Measurements from ENCODE around the gene DVL2. TPM values are rescaled to one million over a fixed set of nuclear protein-coding genes. Genes with fewer than 3 reads are reported as not detected.
A peak's percentile ranks its signal among the peaks of the same experiment; 100 is the strongest.

Gene DVL2
- total and polyA plus RNA-seq, 2 of the 13 experiments (the other 11 are each of a cell fraction or from before 2014, with no cell fraction given): 5.7 to 38.2 TPM

DNA sequence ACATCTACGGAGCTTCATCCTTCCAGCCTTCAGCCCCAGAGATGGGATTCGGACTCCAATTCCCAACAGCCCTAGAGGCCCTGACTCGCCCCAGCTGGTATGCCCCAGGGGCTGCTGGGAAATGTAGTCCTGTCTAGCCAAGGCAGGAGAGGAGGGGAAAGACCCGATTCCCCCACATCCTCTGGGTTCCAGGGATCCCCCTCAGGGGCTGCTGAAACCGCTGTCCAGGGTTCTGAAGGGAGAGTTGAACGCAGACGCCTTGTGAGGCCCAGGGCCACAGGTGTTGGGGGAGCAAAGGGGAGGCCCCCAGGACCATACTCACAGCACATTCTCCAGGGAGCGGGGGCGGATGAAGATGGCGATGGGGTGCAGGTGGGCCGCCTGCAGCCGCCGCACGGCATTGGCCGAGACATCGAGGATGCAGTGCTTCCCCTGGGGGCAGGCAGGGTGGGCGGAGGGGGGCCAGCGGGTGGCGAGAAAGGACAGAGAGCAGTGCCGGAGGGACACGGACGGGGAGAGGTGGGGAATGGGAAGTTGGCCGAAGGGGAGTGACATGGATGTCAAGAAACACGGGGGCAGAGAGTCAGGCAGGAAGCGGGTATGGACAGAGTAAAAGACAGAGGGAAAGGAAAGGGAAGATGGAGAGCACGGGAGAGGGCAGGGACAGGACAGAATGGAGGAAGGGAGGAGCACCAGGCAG lies 42.6 kb downstream of the DVL2 start (continued):
- TF ChIP-seq, protein P1, sequence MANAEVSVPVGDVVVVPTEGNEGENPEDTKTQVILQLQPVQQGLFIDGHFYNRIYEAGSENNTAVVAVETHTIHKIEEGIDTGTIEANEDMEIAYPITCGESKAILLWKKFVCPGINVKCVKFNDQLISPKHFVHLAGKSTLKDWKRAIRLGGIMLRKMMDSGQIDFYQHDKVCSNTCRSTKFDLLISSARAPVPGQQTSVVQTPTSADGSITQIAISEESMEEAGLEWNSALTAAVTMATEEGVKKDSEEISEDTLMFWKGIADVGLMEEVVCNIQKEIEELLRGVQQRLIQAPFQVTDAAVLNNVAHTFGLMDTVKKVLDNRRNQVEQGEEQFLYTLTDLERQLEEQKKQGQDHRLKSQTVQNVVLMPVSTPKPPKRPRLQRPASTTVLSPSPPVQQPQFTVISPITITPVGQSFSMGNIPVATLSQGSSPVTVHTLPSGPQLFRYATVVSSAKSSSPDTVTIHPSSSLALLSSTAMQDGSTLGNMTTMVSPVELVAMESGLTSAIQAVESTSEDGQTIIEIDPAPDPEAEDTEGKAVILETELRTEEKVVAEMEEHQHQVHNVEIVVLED (CRISPR knock-in tag; IDR thresholded peaks at IDR 0.05; ENCODE audit: borderline replicate concordance): peak; percentile 51; the same call in 1 of the 2 replicates
- TF ChIP-seq YY1 (IDR thresholded peaks at IDR 0.05; ENCODE audit: insufficient read depth, insufficient replicate concordance, low read depth, low read length) (peak; percentile 58), ARID4A (CRISPR knock-in tag; IDR thresholded peaks at IDR 0.05; ENCODE audit: borderline replicate concordance) (no peak; the same call in 1 of the 2 replicates), GATAD1 (CRISPR knock-in tag; IDR thresholded peaks at IDR 0.05) (0 out of 2 replicates have a peak, but pooled peaks have one; percentile 18), SAP130 (CRISPR knock-in tag; IDR thresholded peaks at IDR 0.05; ENCODE audit: low read depth) (peak; percentile 49; the same call in 1 of the 2 replicates), ZNF782 (CRISPR knock-in tag; IDR thresholded peaks at IDR 0.05; ENCODE audit: borderline replicate concordance) (no peak), CREM (IDR thresholded peaks at IDR 0.05) (peak; percentile 97), CREM (CRISPR knock-in tag; IDR thresholded peaks at IDR 0.05) (no peak), ATF1 (CRISPR knock-in tag; IDR thresholded peaks at IDR 0.05) (peak; percentile 84), TEAD3 (CRISPR knock-in tag; optimal IDR thresholded peaks at IDR 0.05; ENCODE audit: borderline replicate concordance) (peak; percentile 91), PHF8 (CRISPR knock-in tag; IDR thresholded peaks at IDR 0.05) (0 out of 2 replicates have a peak, but pooled peaks have one; percentile 17), THAP11 (CRISPR knock-in tag; IDR thresholded peaks at IDR 0.05) (peak; percentile 97), ZFP90 (CRISPR knock-in tag; IDR thresholded peaks at IDR 0.05; ENCODE audit: borderline replicate concordance) (0 out of 2 replicates have a peak, but pooled peaks have one; percentile 38), HOXD1 (CRISPR knock-in tag; IDR thresholded peaks at IDR 0.05) (no peak), MIER2 (CRISPR knock-in tag; IDR thresholded peaks at IDR 0.05) (peak; percentile 87), IRF2 (CRISPR knock-in tag; IDR thresholded peaks at IDR 0.05) (peak; percentile 96), KAT8 (CRISPR knock-in tag; IDR thresholded peaks at IDR 0.05) (0 out of 2 replicates have a peak, but pooled peaks have one; percentile 18)
- TF ChIP-seq, protein P2, sequence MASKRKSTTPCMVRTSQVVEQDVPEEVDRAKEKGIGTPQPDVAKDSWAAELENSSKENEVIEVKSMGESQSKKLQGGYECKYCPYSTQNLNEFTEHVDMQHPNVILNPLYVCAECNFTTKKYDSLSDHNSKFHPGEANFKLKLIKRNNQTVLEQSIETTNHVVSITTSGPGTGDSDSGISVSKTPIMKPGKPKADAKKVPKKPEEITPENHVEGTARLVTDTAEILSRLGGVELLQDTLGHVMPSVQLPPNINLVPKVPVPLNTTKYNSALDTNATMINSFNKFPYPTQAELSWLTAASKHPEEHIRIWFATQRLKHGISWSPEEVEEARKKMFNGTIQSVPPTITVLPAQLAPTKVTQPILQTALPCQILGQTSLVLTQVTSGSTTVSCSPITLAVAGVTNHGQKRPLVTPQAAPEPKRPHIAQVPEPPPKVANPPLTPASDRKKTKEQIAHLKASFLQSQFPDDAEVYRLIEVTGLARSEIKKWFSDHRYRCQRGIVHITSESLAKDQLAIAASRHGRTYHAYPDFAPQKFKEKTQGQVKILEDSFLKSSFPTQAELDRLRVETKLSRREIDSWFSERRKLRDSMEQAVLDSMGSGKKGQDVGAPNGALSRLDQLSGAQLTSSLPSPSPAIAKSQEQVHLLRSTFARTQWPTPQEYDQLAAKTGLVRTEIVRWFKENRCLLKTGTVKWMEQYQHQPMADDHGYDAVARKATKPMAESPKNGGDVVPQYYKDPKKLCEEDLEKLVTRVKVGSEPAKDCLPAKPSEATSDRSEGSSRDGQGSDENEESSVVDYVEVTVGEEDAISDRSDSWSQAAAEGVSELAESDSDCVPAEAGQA (IDR thresholded peaks at IDR 0.05; ENCODE audit: low read depth): 0 out of 2 replicates have a peak, but pooled peaks have one; percentile 58
- TF ChIP-seq, protein P2 (CRISPR knock-in tag; IDR thresholded peaks at IDR 0.05; ENCODE audit: borderline replicate concordance): no peak

Measured in HepG2 (cell line).